Smooth muscle cell (in vitro differentiated cells): ENCODE results near the gene PDE6B. TPM values are rescaled to one million over a fixed set of nuclear protein-coding genes. Genes with fewer than 3 reads are reported as not detected.

Experiments used
- DNase-seq: peaks from one replicate; lab custom pipeline; 2025; ENCODE audit not compliant: unreplicated experiment; lab: John Stamatoyannopoulos, UW
- H2AFZ ChIP-seq: fragments of 200-600 bp; sonication (generic); 2 replicates; pipeline ENCODE4 v1.6.0; 2016; ENCODE audit warnings: antibody characterized with exemption, low read depth, mild to moderate bottlenecking
- H3F3A ChIP-seq: fragments of 200-600 bp; sonication (generic); 2 replicates; pipeline ENCODE4 v1.6.0; 2017; ENCODE audit warnings: antibody characterized with exemption, low read depth
- H3K27ac ChIP-seq: fragments of 200-600 bp; sonication (generic); 2 replicates; pipeline ENCODE4 v1.5.1; 2016; ENCODE audit warnings: low read depth, mild to moderate bottlenecking
- H3K27me3 ChIP-seq: fragments of 200-600 bp; sonication (generic); 2 replicates; pipeline ENCODE4 v1.6.1; 2016; ENCODE audit warnings: low read depth, mild to moderate bottlenecking
- H3K36me3 ChIP-seq: fragments of 200-600 bp; sonication (generic); 2 replicates; pipeline ENCODE4 v1.5.1; 2016; ENCODE audit warnings: low read depth
- H3K4me1 ChIP-seq: fragments of 200-600 bp; sonication (generic); 2 replicates; pipeline ENCODE4 v1.5.1; 2016; ENCODE audit warnings: low read depth
- H3K4me2 ChIP-seq: fragments of 200-600 bp; sonication (generic); 2 replicates; pipeline ENCODE4 v1.6.0; 2016; ENCODE audit warnings: mild to moderate bottlenecking
- H3K4me3 ChIP-seq: fragments of 200-600 bp; sonication (generic); 2 replicates; pipeline ENCODE4 v1.5.1; 2016; ENCODE audit warnings: mild to moderate bottlenecking
- H3K79me2 ChIP-seq: fragments of 200-600 bp; sonication (generic); 2 replicates; pipeline ENCODE4 v1.6.0; 2016; ENCODE audit warnings: low read depth, mild to moderate bottlenecking
- H3K9ac ChIP-seq: fragments of 200-600 bp; sonication (generic); 2 replicates; pipeline ENCODE4 v1.6.0; 2016; ENCODE audit warnings: low read depth
- H3K9me3 ChIP-seq: fragments of 200-600 bp; sonication (generic); replicated peaks from 2 replicates; pipeline ENCODE4 v1.5.1; 2016; ENCODE audit warnings: low read depth
- H4K20me1 ChIP-seq: fragments of 200-600 bp; sonication (generic); 2 replicates; pipeline ENCODE4 v1.6.0; 2016; ENCODE audit warnings: low read depth
- CTCF ChIP-seq: fragments of 200-600 bp; sonication (generic); IDR thresholded peaks from 2 replicates; pipeline ENCODE4 v1.5.1; 2017; ENCODE audit warnings: borderline replicate concordance, mild to moderate bottlenecking, antibody characterized with exemption; ENCODE audit not compliant: insufficient read depth, poor library complexity, severe bottlenecking
- WGBS: methylation state at CpG from one replicate; pipeline ENCODE4 v1.1.7; 2016; ENCODE audit warnings: low lambda C conversion rate; 5-methylcytosine and 5-hydroxymethylcytosine counted together
- polyA plus RNA-seq: library from polyadenylated mRNA; unstranded; fragments of >200 nt; fragmentation: Nextera tagmentation; extraction: Ambion mirVana; gene quantifications from 2 replicates; pipeline ENCODE4 v1.2.1, GENCODE V29; 2016
- total RNA-seq: library from RNA; depleted of rRNA; stranded (reverse); fragments of >200 nt; gene quantifications from 2 replicates; pipeline ENCODE4 v1.2.3, GENCODE V29; 2014

Gene PDE6B
- total and polyA plus RNA-seq, 2 experiments from 2014 or later, result 5.1 to 9.0 TPM

GRCh38 chr4:661231-661630, 35.9 kb downstream of the PDE6B start:
- H3F3A ChIP-seq, result no peaks in the 10 kb centered on the region
- H2AFZ ChIP-seq, result no peak overlapping the region
- WGBS, result 90% methylated on average over 3 of the region's 3 CpGs
- H3K9ac ChIP-seq, result no peak overlapping the region
- H3K36me3 ChIP-seq, result no peaks in the 10 kb centered on the region
- no peak for DNase-seq
- H3K4me2 ChIP-seq, result no peak overlapping the region
- TF ChIP-seq CTCF, result no peak
- no peaks in the 10 kb centered on the region for H4K20me1 ChIP-seq
- H3K79me2 ChIP-seq, result no peaks in the 10 kb centered on the region
- H3K27me3 ChIP-seq, result no peaks in the 10 kb centered on the region
- H3K9me3 ChIP-seq, result no peaks in the 10 kb centered on the region
- no peak overlapping the region for H3K27ac ChIP-seq
- peaks cover 7% of the 10 kb centered on the region for H3K4me1 ChIP-seq
- no peak overlapping the region for H3K4me3 ChIP-seq

- H3K4me3 ChIP-seq, result no peak overlapping the region
- H2AFZ ChIP-seq, result no peak overlapping the region
- 98% methylated on average over 42 of the region's 42 CpGs for WGBS
- no peaks in the 10 kb centered on the region for H3K9me3 ChIP-seq
- H3K27ac ChIP-seq, result no peak overlapping the region
- H3K36me3 ChIP-seq, result no peaks in the 10 kb centered on the region
- H3K4me1 ChIP-seq, result peaks cover 7% of the 10 kb centered on the region
- H3K4me2 ChIP-seq, result no peak overlapping the region
- H3K9ac ChIP-seq, result no peak overlapping the region
- no peaks in the 10 kb centered on the region for H4K20me1 ChIP-seq
- no peak for TF ChIP-seq CTCF
- no peaks in the 10 kb centered on the region for H3K79me2 ChIP-seq
- H3F3A ChIP-seq, result no peaks in the 10 kb centered on the region
- no peak for DNase-seq
- H3K27me3 ChIP-seq, result no peaks in the 10 kb centered on the region
Observed at GRCh38 chr4:661881-662761, 36.7 kb downstream of the PDE6B start.

GRCh38 chr4:663046-663437, 37.7 kb downstream of the PDE6B start:
- no peak overlapping the region for H3K27ac ChIP-seq
- peak overlapping the region; percentile 81 for H3K4me3 ChIP-seq
- WGBS, result 72% methylated on average over 18 of the region's 20 CpGs
- H3K4me2 ChIP-seq, result peak overlapping the region; percentile 96
- no peak for TF ChIP-seq CTCF
- no peaks in the 10 kb centered on the region for H3K79me2 ChIP-seq
- no peaks in the 10 kb centered on the region for H3K9me3 ChIP-seq
- peak overlapping the region; percentile 60 for H3K9ac ChIP-seq
- no peaks in the 10 kb centered on the region for H3K27me3 ChIP-seq
- no peak for DNase-seq
- no peaks in the 10 kb centered on the region for H4K20me1 ChIP-seq
- H2AFZ ChIP-seq, result peak overlapping the region; percentile 91
- no peaks in the 10 kb centered on the region for H3K36me3 ChIP-seq
- peaks cover 7% of the 10 kb centered on the region for H3K4me1 ChIP-seq
- no peaks in the 10 kb centered on the region for H3F3A ChIP-seq
